Measurements from ENCODE around the gene SLC38A10.

GRCh38 chr17:81306898-81307510 lies 11.9 kb upstream of the SLC38A10 start:
- TF ChIP-seq CTCF (conservative IDR thresholded peaks at IDR 0.05) (no peak), ZFX (IDR thresholded peaks at IDR 0.05) (no peak)

All from C4-2B (cell line).